ENCODE measurements around the gene TM4SF20.
"Not testable (repeated sequence)": the region's sequence is repeated elsewhere in the genome, so short reads cannot be mapped to it uniquely, and the experiment has no call there.

The TM4SF20 gene

GRCh38 chr2:227366769-227367426, 12.2 kb downstream of the TM4SF20 start:
- DNase-seq: no peak

DNA sequence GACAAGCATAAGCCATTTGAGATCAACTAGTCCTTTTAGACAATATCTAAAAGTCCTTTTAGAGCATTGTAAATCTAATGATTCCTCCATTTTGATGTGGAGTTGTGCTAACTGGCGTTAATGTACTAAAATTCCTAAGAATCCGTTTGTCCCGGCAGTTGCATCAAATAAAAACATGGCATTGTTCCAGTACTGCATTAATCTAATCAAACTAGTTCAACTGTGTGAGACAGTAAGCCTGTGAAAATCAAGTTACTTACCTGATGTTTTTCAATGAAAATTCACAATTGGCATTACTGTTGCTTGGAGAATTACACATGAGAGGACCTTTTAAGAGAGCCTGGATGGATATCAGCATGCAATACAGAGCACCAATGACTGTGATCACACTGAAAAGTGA, 13.3 kb downstream of the TM4SF20 start:
- DNase-seq: no peak

DNA sequence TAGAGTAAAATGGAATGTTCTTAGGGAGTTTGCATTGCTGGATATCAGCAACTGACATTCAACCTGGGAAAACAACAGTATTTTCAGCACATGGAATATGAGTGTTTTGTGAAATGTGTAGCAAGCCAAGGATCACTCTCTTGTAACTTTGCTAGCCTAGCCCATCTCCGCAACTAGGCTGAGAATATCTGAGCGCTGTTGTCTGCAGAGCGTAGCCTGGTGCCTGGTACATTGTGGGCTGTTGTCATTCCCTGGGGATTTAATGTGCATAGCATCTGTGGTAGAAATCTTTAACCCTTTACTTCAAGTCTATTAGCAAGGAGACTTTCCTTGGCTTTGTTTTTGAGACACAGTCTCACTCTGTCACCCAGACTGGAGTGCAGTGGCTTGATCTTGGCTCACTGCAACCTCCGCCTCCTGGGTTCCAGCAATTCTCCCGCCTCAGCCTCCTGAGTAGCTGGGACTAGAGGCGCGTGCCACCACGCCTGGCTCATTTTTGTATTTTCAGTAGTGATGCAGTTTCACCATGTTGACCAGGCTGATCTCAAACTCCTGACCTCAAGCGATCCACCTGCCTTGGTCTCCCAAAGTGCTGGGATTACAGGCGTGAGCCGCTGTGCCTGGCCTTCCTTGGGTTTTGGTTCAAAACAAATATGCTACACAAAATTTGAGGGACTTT, 14.4 kb downstream of the TM4SF20 start:
- not testable (repeated sequence) for DNase-seq

DNA sequence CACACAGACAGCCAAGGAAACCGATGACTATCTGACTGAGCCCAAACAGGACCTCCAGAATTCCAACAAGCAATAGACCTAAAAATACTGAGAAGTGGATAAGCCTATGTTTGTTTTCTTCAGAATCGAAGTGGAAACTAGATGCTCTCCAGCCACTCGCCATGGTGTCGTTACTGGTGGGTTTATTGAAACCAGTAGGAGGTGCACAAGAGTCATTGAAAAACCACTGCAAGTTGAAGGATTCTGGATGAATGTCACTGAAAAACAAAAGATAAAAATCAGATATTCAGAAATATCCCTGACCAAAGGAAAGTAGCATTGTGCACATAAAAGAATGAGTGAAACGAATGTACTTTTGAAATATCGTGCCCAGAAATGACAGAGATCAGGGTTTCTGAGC, 15.3 kb downstream of the TM4SF20 start:
- DNase-seq: peak; percentile 10

DNA sequence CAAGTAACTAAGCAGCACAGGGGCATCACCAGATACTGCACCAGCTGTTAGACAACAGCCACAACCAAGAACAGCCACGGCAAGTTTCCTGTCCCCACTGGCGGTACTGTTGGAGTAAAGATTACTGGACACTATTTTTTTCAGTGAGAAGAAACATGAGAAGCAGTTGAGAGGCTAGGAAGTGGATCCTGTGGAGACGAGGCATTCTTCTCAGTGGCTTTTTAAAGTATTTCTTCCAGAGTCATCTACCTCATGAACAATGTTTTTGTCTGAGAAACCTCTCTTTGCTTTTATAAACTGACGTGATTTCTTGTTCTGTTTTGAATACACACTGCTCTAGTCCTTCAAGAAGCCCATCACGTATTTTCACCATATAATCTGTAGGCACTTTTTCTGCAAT, 18.8 kb downstream of the TM4SF20 start:
- DNase-seq: no peak

DNA sequence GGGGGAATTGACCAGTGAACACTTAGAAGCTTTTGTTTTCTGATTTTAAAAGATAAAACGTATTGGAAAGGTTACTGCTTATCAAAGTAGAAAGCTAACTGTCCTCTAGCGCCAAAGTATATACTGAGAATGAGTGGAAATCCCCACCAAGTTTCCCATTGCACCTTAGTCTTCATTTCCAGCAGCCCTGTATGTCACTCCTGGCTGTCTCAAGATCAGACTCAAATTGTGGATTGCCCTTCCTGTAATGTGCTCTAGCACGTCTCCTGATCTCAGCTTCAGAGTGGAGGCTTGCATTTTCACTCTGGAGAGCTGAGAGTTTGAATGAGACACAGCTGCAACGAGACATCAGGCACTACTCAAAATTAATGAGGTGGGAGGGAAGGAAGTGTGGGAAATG, 27.5 kb downstream of the TM4SF20 start:
- DNase-seq: no peak

DNA sequence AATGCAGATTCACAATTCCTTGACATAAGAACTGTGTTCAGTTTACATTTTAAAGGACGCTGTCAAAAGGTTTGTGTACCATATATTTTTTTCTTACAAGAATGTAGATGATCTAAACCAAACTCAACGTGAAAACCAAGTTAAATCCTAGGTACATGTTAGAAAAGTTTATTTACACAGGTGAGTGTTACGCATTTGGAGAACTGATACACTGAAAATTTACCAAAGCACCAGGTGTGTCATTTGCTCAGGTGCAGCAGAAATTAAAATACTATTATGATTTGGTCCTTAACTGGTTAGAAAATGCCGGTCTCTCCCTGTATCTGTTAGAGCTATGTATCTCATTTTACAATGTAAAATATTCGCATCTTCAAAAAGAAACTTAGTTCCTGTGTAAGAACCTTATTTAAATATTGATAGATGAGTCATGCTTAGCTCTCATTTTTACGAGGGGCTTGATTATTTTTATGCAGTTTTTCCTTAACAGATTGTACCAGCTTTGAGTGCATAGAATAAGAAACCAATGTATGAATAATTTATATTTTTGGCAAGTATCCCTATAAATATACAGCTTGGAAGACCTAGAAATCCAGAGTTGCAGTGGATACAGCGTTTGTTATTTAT, 29.0 kb downstream of the TM4SF20 start:
- no peak for DNase-seq

GRCh38 chr2:227348324-227348723, 30.8 kb downstream of the TM4SF20 start:
- DNase-seq: no peak

- no peak for DNase-seq
Observed at GRCh38 chr2:227347117-227347516, 32.0 kb downstream of the TM4SF20 start.

- DNase-seq: no peak
Observed at GRCh38 chr2:227344231-227344630, 34.9 kb downstream of the TM4SF20 start.

DNA sequence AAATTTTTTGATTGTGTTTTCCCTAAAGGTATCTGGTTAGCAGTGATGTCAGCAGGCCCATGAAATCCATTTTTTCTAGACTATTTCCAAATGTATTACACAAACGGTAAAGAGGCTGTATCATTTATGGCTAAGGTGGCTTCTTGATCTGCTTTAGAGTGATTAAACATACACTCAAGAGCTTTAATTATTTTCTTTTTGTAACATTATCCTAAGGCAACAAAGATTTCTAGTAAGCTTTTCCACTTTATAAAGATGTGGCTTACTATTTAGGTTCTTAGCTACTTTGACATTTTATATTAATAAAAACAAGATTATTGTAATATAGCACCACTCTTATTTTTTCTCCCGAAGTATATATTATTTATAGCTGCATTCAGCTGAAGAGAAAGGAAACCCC, 37.6 kb downstream of the TM4SF20 start:
- DNase-seq: no peak

- DNase-seq: no peak
Observed at GRCh38 chr2:227340106-227340505, 39.0 kb downstream of the TM4SF20 start.

DNA sequence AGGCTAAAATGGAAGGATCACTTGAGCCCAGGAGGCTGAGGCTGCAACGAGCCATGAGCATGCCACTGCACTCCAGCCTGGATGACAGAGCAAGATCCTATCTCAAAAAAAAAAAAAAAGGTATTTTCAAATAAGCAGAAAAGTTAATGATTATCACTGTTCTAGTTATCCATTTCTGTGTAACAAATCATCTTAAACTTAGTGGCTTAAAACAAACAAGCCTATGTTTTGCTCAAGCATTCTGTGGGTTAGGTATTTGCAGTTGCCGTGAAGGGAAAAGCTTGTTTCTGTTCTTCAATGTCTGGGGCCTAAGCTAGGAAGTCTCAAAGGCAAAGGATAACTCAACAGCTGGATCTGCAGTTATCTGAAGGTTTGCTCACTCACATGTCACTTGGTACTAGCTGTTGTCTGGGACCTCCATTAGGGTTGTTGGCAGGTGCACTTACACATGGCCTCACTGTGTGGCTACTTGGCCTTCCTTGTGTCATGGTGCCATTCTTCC, 40.0 kb downstream of the TM4SF20 start:
- no peak for DNase-seq

GRCh38 chr2:227337442-227337841, 41.7 kb downstream of the TM4SF20 start:
- DNase-seq: no peak

- no peak for DNase-seq
Observed at GRCh38 chr2:227335713-227336112, 43.4 kb downstream of the TM4SF20 start.

- DNase-seq: no peak
Observed at GRCh38 chr2:227326783-227327182, 52.3 kb downstream of the TM4SF20 start.

DNA sequence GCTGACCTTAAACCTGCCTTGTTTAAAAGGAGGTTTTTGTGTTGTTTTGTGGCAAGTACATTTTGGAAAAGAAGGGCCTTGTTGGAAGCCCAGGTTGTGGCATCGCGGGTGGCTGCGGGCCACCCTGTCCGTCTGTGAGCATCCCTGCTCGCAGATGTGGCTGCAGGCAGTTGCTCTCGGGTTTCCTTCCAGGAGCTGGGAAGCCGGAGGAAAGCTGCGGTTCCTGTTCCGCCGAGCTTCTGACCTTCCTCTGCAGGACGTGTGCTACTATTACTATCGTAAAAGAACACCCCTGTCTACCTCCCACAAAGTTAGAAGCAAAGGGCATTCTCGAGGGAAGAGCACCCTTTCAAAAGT, 53.3 kb downstream of the TM4SF20 start:
- no peak for DNase-seq

DNA sequence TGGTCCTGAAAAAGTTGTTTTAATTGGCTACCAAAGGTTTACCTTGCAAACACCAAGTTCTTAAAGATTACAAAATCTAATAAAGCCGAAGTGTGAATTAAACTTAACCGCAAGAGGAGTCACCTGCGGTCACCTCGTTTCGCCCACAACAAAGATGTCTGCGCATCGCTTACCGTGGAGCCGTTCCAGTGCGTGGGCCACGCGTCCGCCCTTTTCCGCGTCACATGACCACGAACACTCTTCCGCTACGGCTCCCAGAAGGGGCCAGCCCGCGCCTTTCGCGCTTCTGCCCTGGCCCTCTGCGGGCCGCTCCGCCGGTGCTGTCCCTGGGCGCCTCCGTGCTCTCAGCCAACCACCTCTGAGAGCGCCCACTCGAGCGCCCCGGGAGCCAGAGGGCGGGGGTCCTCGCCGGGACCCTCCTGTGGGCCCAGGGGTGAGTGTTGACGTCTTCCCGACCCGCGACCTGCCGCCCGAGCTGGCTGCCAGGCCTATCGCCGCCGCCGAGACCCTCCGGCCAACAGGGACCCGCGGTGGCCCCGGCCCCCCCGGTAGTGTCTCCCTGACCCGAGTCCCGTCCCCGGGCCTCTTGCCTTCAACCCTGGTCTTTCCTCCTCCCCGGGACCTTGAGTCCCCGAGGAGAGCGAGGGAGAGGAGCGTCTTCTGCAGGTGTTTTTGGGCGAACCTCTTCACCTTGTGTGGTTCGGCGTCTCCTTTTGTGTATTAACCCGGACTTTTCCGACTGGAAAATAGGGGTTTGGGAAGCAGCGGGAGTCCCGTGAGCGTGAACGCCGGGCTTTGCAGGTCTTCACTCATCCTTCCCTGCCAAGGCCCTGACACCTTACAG, 53.9 kb downstream of the TM4SF20 start, which contains the start of gene MFF:
Gene MFF, plus strand, starts transcription at position 257 of the 844 bp plus-strand sequence. CDS start 5,415 bp downstream, outside the sequence.
- DNase-seq: peak; percentile 95

GRCh38 chr2:227324642-227324994, 54.5 kb downstream of the TM4SF20 start:
- no peak for DNase-seq

- no peak for DNase-seq
Observed at GRCh38 chr2:227323818-227324217, 55.3 kb downstream of the TM4SF20 start.

DNA sequence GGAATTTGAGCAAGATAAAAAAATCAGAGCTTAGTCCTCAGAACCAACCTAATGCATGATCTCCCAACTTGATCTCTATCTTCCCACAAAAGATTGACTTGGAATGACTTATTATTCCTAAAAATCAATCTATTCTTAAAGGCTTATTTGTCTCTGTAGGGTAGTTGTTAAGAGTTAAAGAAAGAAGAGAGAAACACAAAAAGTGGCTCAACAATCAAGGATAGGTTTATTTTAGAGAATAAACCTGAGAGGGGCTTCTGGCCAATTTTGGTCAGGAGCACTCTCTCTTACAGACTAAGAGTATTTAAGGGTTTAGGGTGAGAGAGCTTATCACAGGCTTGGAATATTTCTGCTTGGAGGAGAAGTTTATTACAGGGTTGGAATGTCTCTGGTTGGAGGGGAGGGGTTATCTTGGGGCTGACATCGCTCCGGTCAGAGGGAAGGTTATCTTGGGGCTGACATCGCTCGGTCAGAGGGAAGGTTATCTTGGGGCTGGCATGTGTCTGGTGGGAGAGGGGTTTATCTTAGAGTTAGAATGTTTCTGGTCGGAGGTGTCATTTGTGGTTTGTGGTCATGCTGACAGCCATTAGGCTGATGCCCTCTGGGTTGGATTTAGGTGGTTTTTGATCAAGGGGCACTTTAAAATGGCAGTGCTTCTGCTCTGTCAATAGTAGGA, 56.4 kb downstream of the TM4SF20 start:
- DNase-seq: peak; percentile 5

GRCh38 chr2:227320305-227321094, 58.6 kb downstream of the TM4SF20 start:
- peak; percentile 1 for DNase-seq

Data from CD4-positive, alpha-beta T cell treated with Interleukin-12 subunit alpha and Interleukin-12 subunit beta, for 1 hour (primary cell).